ENCODE results near the gene AP1M1.

Gene AP1M1

GRCh38 chr19:16197622-16198369, at the start of gene AP1M1:
Gene AP1M1 (plus strand): TSS chr19:16197911. CDS start chr19:16198027, 116 bp downstream.
- no peaks in the 10 kb centered on the region for H3K27me3 ChIP-seq (ENCODE audit: insufficient read depth, low read length)
- H3K4me1 ChIP-seq (ENCODE audit: insufficient read depth, low read length) = peaks cover 12% of the 10 kb centered on the region
- H3K9me3 ChIP-seq (ENCODE audit: low read length) = no peaks in the 10 kb centered on the region
- H3K36me3 ChIP-seq (ENCODE audit: insufficient read depth, low read length) = peaks cover 25% of the 10 kb centered on the region
- peak within 1 kb of the TSS; percentile 47 for H2AFZ ChIP-seq (ENCODE audit: low read depth, low read length)
- peak within 1 kb of the TSS; percentile 91 for H3K4me3 ChIP-seq (ENCODE audit: low read length)

GRCh38 chr19:16148443-16149229, 49.1 kb upstream of the AP1M1 start:
- no peaks in the 10 kb centered on the region for H3K36me3 ChIP-seq (ENCODE audit: insufficient read depth, low read length)
- H3K4me3 ChIP-seq (ENCODE audit: low read length) = no peak overlapping the region
- H3K9me3 ChIP-seq (ENCODE audit: low read length) = no peaks in the 10 kb centered on the region
- H2AFZ ChIP-seq (ENCODE audit: low read depth, low read length) = no peak overlapping the region
- H3K27me3 ChIP-seq (ENCODE audit: insufficient read depth, low read length) = no peaks in the 10 kb centered on the region
- H3K4me1 ChIP-seq (ENCODE audit: insufficient read depth, low read length) = no peaks in the 10 kb centered on the region

GRCh38 chr19:16153582-16154336, 44.0 kb upstream of the AP1M1 start:
- no peaks in the 10 kb centered on the region for H3K36me3 ChIP-seq (ENCODE audit: insufficient read depth, low read length)
- H3K27me3 ChIP-seq (ENCODE audit: insufficient read depth, low read length) = no peaks in the 10 kb centered on the region
- H3K9me3 ChIP-seq (ENCODE audit: low read length) = no peaks in the 10 kb centered on the region

GRCh38 chr19:16154557-16154956, 43.2 kb upstream of the AP1M1 start:
- no peak overlapping the region for H2AFZ ChIP-seq (ENCODE audit: low read depth, low read length)
- H3K36me3 ChIP-seq (ENCODE audit: insufficient read depth, low read length) = no peaks in the 10 kb centered on the region
- H3K27me3 ChIP-seq (ENCODE audit: insufficient read depth, low read length) = no peaks in the 10 kb centered on the region
- H3K9me3 ChIP-seq (ENCODE audit: low read length) = no peaks in the 10 kb centered on the region
- no peaks in the 10 kb centered on the region for H3K4me1 ChIP-seq (ENCODE audit: insufficient read depth, low read length)
- no peak overlapping the region for H3K4me3 ChIP-seq (ENCODE audit: low read length)

More at GRCh38 chr19:16153582-16154336, 44.0 kb upstream of the AP1M1 start:
- H3K4me3 ChIP-seq (ENCODE audit: low read length) = no peak overlapping the region
- H2AFZ ChIP-seq (ENCODE audit: low read depth, low read length) = no peak overlapping the region
- H3K4me1 ChIP-seq (ENCODE audit: insufficient read depth, low read length) = no peaks in the 10 kb centered on the region

GRCh38 chr19:16155128-16155527, 42.6 kb upstream of the AP1M1 start:
- Histone ChIP-seq H3K4me1 (ENCODE audit: insufficient read depth, low read length) (no peaks in the 10 kb centered on the region), H3K4me3 (ENCODE audit: low read length) (no peak overlapping the region), H3K27me3 (ENCODE audit: insufficient read depth, low read length) (no peaks in the 10 kb centered on the region), H3K9me3 (ENCODE audit: low read length) (no peaks in the 10 kb centered on the region), H2AFZ (ENCODE audit: low read depth, low read length) (no peak overlapping the region), H3K36me3 (ENCODE audit: insufficient read depth, low read length) (no peaks in the 10 kb centered on the region)

- H3K4me1 ChIP-seq (ENCODE audit: insufficient read depth, low read length) = no peaks in the 10 kb centered on the region
- no peaks in the 10 kb centered on the region for H3K36me3 ChIP-seq (ENCODE audit: insufficient read depth, low read length)
- no peaks in the 10 kb centered on the region for H3K9me3 ChIP-seq (ENCODE audit: low read length)
- H3K4me3 ChIP-seq (ENCODE audit: low read length) = no peak overlapping the region
- no peak overlapping the region for H2AFZ ChIP-seq (ENCODE audit: low read depth, low read length)
- H3K27me3 ChIP-seq (ENCODE audit: insufficient read depth, low read length) = no peaks in the 10 kb centered on the region
Measured at GRCh38 chr19:16156904-16157303, 40.8 kb upstream of the AP1M1 start.

GRCh38 chr19:16157601-16158000, 40.1 kb upstream of the AP1M1 start:
- Histone ChIP-seq H3K27me3 (ENCODE audit: insufficient read depth, low read length) (no peaks in the 10 kb centered on the region), H3K4me1 (ENCODE audit: insufficient read depth, low read length) (no peaks in the 10 kb centered on the region), H3K9me3 (ENCODE audit: low read length) (no peaks in the 10 kb centered on the region), H2AFZ (ENCODE audit: low read depth, low read length) (no peak overlapping the region), H3K36me3 (ENCODE audit: insufficient read depth, low read length) (no peaks in the 10 kb centered on the region), H3K4me3 (ENCODE audit: low read length) (no peak overlapping the region)

GRCh38 chr19:16159655-16160054, 38.1 kb upstream of the AP1M1 start:
- Histone ChIP-seq H3K36me3 (ENCODE audit: insufficient read depth, low read length) (no peaks in the 10 kb centered on the region), H3K4me1 (ENCODE audit: insufficient read depth, low read length) (no peaks in the 10 kb centered on the region), H3K9me3 (ENCODE audit: low read length) (no peaks in the 10 kb centered on the region), H3K4me3 (ENCODE audit: low read length) (no peak overlapping the region), H2AFZ (ENCODE audit: low read depth, low read length) (no peak overlapping the region), H3K27me3 (ENCODE audit: insufficient read depth, low read length) (peaks cover 2% of the 10 kb centered on the region)

GRCh38 chr19:16160445-16160942, 37.2 kb upstream of the AP1M1 start:
- Histone ChIP-seq H3K36me3 (ENCODE audit: insufficient read depth, low read length) (no peaks in the 10 kb centered on the region), H3K27me3 (ENCODE audit: insufficient read depth, low read length) (peaks cover 2% of the 10 kb centered on the region), H3K9me3 (ENCODE audit: low read length) (no peaks in the 10 kb centered on the region), H2AFZ (ENCODE audit: low read depth, low read length) (no peak overlapping the region), H3K4me3 (ENCODE audit: low read length) (no peak overlapping the region), H3K4me1 (ENCODE audit: insufficient read depth, low read length) (no peaks in the 10 kb centered on the region)

- Histone ChIP-seq H3K9me3 (ENCODE audit: low read length) (no peaks in the 10 kb centered on the region), H3K27me3 (ENCODE audit: insufficient read depth, low read length) (peaks cover 2% of the 10 kb centered on the region), H3K4me3 (ENCODE audit: low read length) (no peak overlapping the region), H3K4me1 (ENCODE audit: insufficient read depth, low read length) (no peaks in the 10 kb centered on the region), H2AFZ (ENCODE audit: low read depth, low read length) (no peak overlapping the region), H3K36me3 (ENCODE audit: insufficient read depth, low read length) (no peaks in the 10 kb centered on the region)
Measured at GRCh38 chr19:16160943-16161560, 36.7 kb upstream of the AP1M1 start.

- no peak overlapping the region for H3K4me3 ChIP-seq (ENCODE audit: low read length)
- no peak overlapping the region for H2AFZ ChIP-seq (ENCODE audit: low read depth, low read length)
- H3K4me1 ChIP-seq (ENCODE audit: insufficient read depth, low read length) = no peaks in the 10 kb centered on the region
- H3K27me3 ChIP-seq (ENCODE audit: insufficient read depth, low read length) = peaks cover 2% of the 10 kb centered on the region
- H3K9me3 ChIP-seq (ENCODE audit: low read length) = no peaks in the 10 kb centered on the region
- H3K36me3 ChIP-seq (ENCODE audit: insufficient read depth, low read length) = no peaks in the 10 kb centered on the region
Measured at GRCh38 chr19:16161840-16162239, 35.9 kb upstream of the AP1M1 start.

GRCh38 chr19:16164222-16164890, 33.4 kb upstream of the AP1M1 start:
- H3K9me3 ChIP-seq (ENCODE audit: low read length) = no peaks in the 10 kb centered on the region
- H2AFZ ChIP-seq (ENCODE audit: low read depth, low read length) = no peak overlapping the region
- H3K27me3 ChIP-seq (ENCODE audit: insufficient read depth, low read length) = peaks cover 2% of the 10 kb centered on the region
- H3K36me3 ChIP-seq (ENCODE audit: insufficient read depth, low read length) = no peaks in the 10 kb centered on the region
- H3K4me1 ChIP-seq (ENCODE audit: insufficient read depth, low read length) = no peaks in the 10 kb centered on the region
- H3K4me3 ChIP-seq (ENCODE audit: low read length) = no peak overlapping the region

Data from neuron (in vitro differentiated cells).